Measurements from ENCODE around the gene XPNPEP1. TPM values are rescaled to one million over a fixed set of nuclear protein-coding genes. Genes with fewer than 3 reads are reported as not detected.

The XPNPEP1 gene
- total and polyA plus RNA-seq, 5 experiments from 2014 or later = 16.6 to 42.3 (median 19.9) TPM

GRCh38 chr10:109894516-109894915, 28.8 kb downstream of the XPNPEP1 start:
- H3K9me3 Mint-ChIP-seq = no peaks in the 10 kb centered on the region
- POLR2A ChIA-PET = interaction anchor here (0.7 kb wide), 1 partner anchor 116 kb away, joined by 4 read pairs; no protein-coding TSS in a partner anchor
- H3K27ac Mint-ChIP-seq = peak overlapping the region in 3 of 10 donors; percentile 20 to 33 (median 23)
- no peak for DNase-seq
- peaks cover 0 to 55% (median 23%) of the 10 kb centered on the region in 3 donors for H3K36me3 Mint-ChIP-seq
- no peaks in the 10 kb centered on the region for H3K27me3 Mint-ChIP-seq
- H3K4me3 Mint-ChIP-seq = no peak overlapping the region
- peaks cover 19 to 59% (median 44%) of the 10 kb centered on the region in 4 donors for H3K4me1 Mint-ChIP-seq
- ATAC-seq = no peak

DNA sequence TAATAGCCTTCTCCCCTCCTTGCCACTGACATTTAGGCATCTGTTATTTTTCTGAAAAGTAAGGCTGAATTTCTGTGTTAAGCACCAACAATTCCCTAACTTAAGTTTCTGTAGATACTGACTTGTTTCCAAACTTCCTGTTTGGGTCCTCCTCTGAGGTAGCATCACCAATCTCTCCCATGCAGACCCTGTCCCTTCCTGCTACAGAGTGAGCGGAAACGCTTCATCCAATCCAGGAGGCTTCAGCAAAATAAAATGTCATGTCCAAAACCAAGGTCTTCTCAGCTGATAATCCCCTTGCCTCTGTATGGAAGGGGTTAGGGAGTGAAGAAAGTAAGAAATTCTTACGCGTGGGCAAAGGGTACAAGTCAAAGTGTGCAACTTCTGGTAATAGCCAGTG, 29.9 kb downstream of the XPNPEP1 start:
- Mint-ChIP-seq H3K27me3 (no peaks in the 10 kb centered on the region), H3K4me1 (peaks cover 18 to 52% (median 38%) of the 10 kb centered on the region in 4 donors), H3K27ac (peak overlapping the region in 5 of 10 donors; percentile 12 to 69 (median 36)), H3K36me3 (peaks cover 0 to 55% (median 21%) of the 10 kb centered on the region in 3 donors), H3K4me3 (no peak overlapping the region), H3K9me3 (no peaks in the 10 kb centered on the region)
- POLR2A ChIA-PET = no interaction called here
- ATAC-seq (no peak), DNase-seq (no peak)

DNA sequence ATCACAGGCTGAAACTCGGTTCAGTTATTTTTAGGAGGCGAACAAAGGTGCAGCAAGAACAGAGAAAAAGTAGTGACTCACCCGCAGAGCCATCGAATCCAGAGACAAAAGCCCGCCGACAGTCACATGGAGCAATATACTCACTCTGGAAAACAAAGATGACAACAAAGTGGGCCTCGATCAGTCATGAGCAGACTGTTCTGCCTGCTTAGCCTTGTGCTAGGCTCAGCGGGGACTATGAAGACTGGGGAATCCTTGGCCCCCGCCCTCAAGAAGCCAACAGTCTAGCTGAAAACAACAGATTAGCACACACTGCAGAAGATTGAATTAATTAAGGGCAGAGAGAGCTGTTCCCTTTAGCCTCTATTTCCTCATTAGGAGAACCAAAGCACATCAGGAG, 30.4 kb downstream of the XPNPEP1 start:
- DNase-seq = no peak
- H3K27me3 Mint-ChIP-seq = no peaks in the 10 kb centered on the region
- H3K36me3 Mint-ChIP-seq = peaks cover 0 to 56% (median 17%) of the 10 kb centered on the region in 3 donors
- no peaks in the 10 kb centered on the region for H3K9me3 Mint-ChIP-seq
- peak overlapping the region in 4 of 10 donors; percentile 18 to 45 (median 35) for H3K27ac Mint-ChIP-seq
- POLR2A ChIA-PET = no interaction called here
- peaks cover 15 to 47% (median 34%) of the 10 kb centered on the region in 4 donors for H3K4me1 Mint-ChIP-seq
- no peak for ATAC-seq
- H3K4me3 Mint-ChIP-seq = no peak overlapping the region

GRCh38 chr10:109892117-109892516, 31.2 kb downstream of the XPNPEP1 start:
- peaks cover 17 to 43% (median 32%) of the 10 kb centered on the region in 4 donors for H3K4me1 Mint-ChIP-seq
- no peak overlapping the region for H3K4me3 Mint-ChIP-seq
- H3K36me3 Mint-ChIP-seq = peaks cover 0 to 59% (median 11%) of the 10 kb centered on the region in 3 donors
- H3K27me3 Mint-ChIP-seq = no peaks in the 10 kb centered on the region
- no peak for DNase-seq
- peak overlapping the region in 2 of 10 donors; percentile 47 to 60 for H3K27ac Mint-ChIP-seq
- no peak for ATAC-seq
- POLR2A ChIA-PET = no interaction called here
- no peaks in the 10 kb centered on the region for H3K9me3 Mint-ChIP-seq

DNA sequence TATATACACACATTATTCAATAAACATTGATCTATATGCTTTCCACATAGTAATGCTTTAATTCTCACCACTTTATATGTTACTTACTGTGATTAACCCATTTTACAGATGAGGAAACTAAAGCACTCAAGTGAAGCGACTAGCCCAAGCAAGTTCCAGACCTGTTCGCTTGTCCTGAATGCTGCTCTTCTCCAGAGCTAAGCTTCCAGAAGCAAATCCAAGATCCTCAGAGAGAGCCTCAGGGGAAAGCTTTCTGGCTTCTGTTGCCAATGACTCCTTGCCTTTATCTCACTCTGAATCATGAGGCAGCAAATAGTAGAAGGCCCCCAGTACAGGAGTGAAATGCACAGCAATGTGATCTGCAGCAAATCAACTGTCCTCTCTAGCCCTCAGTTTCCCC, 32.2 kb downstream of the XPNPEP1 start:
- POLR2A ChIA-PET = no interaction called here
- H3K4me3 Mint-ChIP-seq = no peak overlapping the region
- no peaks in the 10 kb centered on the region for H3K27me3 Mint-ChIP-seq
- ATAC-seq (no peak), DNase-seq (no peak)
- peaks cover 0 to 61% (median 11%) of the 10 kb centered on the region in 3 donors for H3K36me3 Mint-ChIP-seq
- H3K27ac Mint-ChIP-seq = peak overlapping the region in 2 of 10 donors; percentile 4 to 65
- H3K9me3 Mint-ChIP-seq = no peaks in the 10 kb centered on the region
- peaks cover 14 to 41% (median 30%) of the 10 kb centered on the region in 4 donors for H3K4me1 Mint-ChIP-seq

GRCh38 chr10:109889867-109890266, 33.4 kb downstream of the XPNPEP1 start:
- H3K27me3 Mint-ChIP-seq = no peaks in the 10 kb centered on the region
- peaks cover 5 to 30% (median 18%) of the 10 kb centered on the region in 4 donors for H3K4me1 Mint-ChIP-seq
- peaks cover 0 to 71% (median 7%) of the 10 kb centered on the region in 3 donors for H3K36me3 Mint-ChIP-seq
- DNase-seq (no peak), ATAC-seq (no peak)
- no peaks in the 10 kb centered on the region for H3K9me3 Mint-ChIP-seq
- no peak overlapping the region for H3K4me3 Mint-ChIP-seq
- H3K27ac Mint-ChIP-seq = peak overlapping the region in 4 of 10 donors; percentile 5 to 38 (median 29)
- POLR2A ChIA-PET = interaction anchor here (0.9 kb wide), 1 partner anchor 50 kb away, joined by 3 read pairs; no protein-coding TSS in a partner anchor

DNA sequence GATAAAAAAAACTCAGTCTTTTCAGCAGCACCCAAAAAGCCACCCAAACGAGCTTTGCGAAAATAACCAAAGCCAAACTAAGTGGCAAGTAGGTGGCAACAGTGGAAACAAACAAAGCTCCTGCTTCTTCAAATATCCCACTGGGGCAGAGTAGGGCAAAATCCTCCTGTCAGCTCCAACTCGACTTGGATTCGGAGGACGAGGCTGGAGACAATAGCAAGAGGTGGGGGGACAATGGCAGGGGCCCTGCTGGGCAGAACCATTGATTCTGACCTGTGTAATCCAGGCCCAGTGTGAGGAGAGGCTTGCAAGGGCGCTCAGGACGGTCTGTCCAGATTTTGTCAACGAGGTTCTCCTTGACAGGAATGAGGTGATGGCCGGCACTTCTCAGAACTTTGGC, 35.5 kb downstream of the XPNPEP1 start:
- peaks cover 0 to 80% (median 11%) of the 10 kb centered on the region in 3 donors for H3K36me3 Mint-ChIP-seq

DNA sequence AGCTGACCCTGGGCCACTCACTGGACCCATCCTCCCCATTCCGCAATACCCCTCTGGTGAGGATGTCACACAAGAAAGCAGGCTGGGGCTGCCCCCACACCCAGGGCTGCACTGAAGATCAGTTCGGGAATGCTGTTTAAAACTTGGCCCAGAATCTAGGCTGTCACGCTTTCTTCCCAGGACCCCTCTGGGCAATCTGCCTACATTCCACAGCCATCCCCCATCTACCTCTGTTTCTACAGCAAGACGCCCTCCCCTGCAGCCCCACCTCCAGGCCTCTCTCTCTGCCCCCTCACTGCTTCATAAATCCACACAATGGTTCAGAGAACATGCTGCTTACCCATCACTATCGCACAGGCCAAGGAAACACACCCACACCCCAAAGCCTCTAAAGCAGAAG, 36.1 kb downstream of the XPNPEP1 start:
- Mint-ChIP-seq H3K27me3 (no peaks in the 10 kb centered on the region), H3K36me3 (peaks cover 0 to 82% (median 12%) of the 10 kb centered on the region in 3 donors)

More for the DNA sequence above, 35.5 kb downstream of the XPNPEP1 start:
- POLR2A ChIA-PET = no interaction called here
- ATAC-seq = no peak
- Mint-ChIP-seq H3K27ac (peak overlapping the region in 2 of 10 donors; percentile 52 to 56), H3K4me3 (no peak overlapping the region), H3K4me1 (peaks cover 4 to 20% (median 12%) of the 10 kb centered on the region in 4 donors), H3K9me3 (no peaks in the 10 kb centered on the region), H3K27me3 (no peaks in the 10 kb centered on the region)
- no peak for DNase-seq

DNA sequence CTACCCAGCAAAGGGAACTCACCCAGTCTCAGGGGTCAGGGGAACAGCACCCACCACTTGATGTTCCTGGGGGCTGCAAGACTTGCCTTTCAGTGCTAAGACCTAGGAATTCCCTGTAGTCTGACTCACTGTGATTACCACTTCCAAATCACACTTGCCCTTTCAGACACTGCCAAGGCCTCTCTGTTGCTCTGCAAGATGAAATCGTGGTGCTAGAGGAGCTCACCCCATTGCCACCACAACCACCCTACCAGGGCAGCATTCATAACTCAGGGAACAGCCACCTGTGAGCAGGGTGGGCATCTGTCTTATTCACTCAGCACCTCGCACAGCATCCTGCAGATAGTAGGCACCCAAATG, 36.5 kb downstream of the XPNPEP1 start:
- H3K9me3 Mint-ChIP-seq = no peaks in the 10 kb centered on the region
- H3K27ac Mint-ChIP-seq = peak overlapping the region in 8 of 10 donors; percentile 8 to 89 (median 56)
- H3K27me3 Mint-ChIP-seq = no peaks in the 10 kb centered on the region
- peaks cover 4 to 11% (median 5%) of the 10 kb centered on the region in 4 donors for H3K4me1 Mint-ChIP-seq
- POLR2A ChIA-PET = no interaction called here
- H3K36me3 Mint-ChIP-seq = peaks cover 0 to 80% (median 11%) of the 10 kb centered on the region in 3 donors
- no peak overlapping the region for H3K4me3 Mint-ChIP-seq
- DNase-seq (no peak), ATAC-seq (no peak)

More for the DNA sequence above, 36.1 kb downstream of the XPNPEP1 start:
- peaks cover 4 to 16% (median 9%) of the 10 kb centered on the region in 4 donors for H3K4me1 Mint-ChIP-seq
- DNase-seq = no peak
- ATAC-seq = no peak
- POLR2A ChIA-PET = no interaction called here
- H3K27ac Mint-ChIP-seq = peak overlapping the region in 6 of 10 donors; percentile 8 to 89 (median 56)
- no peaks in the 10 kb centered on the region for H3K9me3 Mint-ChIP-seq
- no peak overlapping the region for H3K4me3 Mint-ChIP-seq

DNA sequence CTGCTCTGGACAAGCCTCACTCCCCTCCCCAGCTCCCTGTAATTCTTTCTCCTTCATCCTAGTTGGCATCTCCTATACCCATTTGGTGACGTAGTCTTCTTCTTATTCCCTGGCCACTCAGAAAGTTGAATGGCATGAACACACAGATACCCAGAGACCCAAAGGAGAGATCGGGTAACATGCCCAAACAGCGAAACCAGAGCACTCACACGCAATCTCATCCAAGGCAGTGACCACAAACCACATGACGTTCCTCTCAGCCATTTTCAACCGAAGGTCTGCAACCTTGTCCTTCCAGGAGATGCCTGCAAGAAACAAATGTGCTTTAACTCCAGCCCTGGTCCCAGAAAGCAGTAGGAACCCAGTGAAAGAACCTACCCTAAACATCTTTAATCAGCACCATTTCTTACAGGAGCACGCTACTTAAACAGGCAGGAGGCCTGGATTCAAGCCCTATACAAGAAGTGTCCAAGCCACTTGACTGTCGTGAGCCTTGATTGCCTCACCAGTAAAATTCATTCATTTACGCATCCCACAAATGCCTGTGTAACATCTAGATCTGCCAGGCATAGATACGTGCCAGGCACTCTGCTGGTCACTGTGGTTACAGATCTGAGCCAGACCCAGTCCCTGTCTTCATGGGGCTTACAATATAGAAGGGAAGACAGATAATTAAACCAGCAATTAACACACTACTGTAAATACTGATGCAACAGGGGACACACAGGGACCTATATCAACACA, 37.1 kb downstream of the XPNPEP1 start:
- Mint-ChIP-seq H3K27me3 (no peaks in the 10 kb centered on the region), H3K27ac (peak overlapping the region in 6 of 10 donors; percentile 3 to 89 (median 13)), H3K4me3 (no peak overlapping the region), H3K36me3 (peaks cover 0 to 79% (median 7%) of the 10 kb centered on the region in 3 donors), H3K9me3 (no peaks in the 10 kb centered on the region), H3K4me1 (peaks cover 0 to 9% (median 5%) of the 10 kb centered on the region in 4 donors)
- POLR2A ChIA-PET = no interaction called here
- ATAC-seq (no peak), DNase-seq (no peak)

DNA sequence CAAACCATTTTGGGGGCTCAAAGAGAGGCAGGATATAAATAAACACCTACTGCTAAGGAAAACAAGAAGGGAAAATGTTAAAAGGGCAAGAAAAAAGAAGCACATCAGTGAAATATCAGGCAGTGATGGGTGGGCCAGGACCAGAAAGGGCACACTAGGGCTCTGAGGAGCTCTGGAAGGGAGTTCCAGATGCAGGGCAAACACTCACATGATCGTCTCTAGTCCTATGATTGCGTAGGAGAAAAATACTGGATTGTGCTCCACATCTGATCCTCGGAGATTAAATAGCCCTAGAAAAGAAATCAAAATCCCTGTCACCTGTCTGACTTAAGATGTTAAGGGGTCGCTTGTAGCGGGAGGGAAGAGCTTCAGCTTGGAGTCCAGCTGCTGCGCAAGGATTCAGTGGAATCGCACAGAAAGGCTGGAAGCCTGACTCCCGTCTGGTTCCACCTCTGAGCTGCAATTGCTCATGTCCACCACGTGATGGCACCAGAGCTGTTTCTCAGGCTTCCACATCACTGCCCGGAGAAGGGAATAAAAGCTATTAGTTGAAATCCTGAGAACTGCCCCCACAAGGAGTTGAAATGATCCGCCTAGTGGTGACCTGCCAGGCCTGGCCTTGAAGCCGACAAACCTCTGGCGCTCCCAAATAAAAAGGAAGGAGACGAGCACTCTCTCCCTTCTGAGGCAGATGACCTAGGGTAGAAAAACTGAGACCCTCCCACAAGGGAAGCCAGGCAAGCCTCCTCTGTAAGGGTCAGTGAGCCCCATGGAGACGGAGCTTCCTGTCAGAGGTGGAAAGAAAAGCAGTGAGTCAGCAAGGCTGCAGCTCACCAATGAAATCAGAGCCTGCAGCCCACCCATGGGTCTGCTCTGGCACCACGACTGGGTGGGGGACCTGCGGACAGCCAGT, 39.2 kb downstream of the XPNPEP1 start:
- H3K4me1 Mint-ChIP-seq = peaks cover 0 to 5% (median 4%) of the 10 kb centered on the region in 4 donors
- no peaks in the 10 kb centered on the region for H3K27me3 Mint-ChIP-seq
- peak overlapping the region in 6 of 10 donors; percentile 21 to 80 (median 52) for H3K27ac Mint-ChIP-seq
- peak; percentile 54 to 65 for ATAC-seq
- no peaks in the 10 kb centered on the region for H3K9me3 Mint-ChIP-seq
- peaks cover 0 to 80% (median 18%) of the 10 kb centered on the region in 3 donors for H3K36me3 Mint-ChIP-seq
- POLR2A ChIA-PET = interaction anchor here (0.5 to 1.1 kb wide), 4 partner anchors 39 to 126 kb away, joined by 3 to 4 read pairs (median 3); partner anchors contain the start of genes ADD3 and XPNPEP1
- no peak overlapping the region for H3K4me3 Mint-ChIP-seq
- peak; percentile 21 to 75 (median 56) for DNase-seq

DNA sequence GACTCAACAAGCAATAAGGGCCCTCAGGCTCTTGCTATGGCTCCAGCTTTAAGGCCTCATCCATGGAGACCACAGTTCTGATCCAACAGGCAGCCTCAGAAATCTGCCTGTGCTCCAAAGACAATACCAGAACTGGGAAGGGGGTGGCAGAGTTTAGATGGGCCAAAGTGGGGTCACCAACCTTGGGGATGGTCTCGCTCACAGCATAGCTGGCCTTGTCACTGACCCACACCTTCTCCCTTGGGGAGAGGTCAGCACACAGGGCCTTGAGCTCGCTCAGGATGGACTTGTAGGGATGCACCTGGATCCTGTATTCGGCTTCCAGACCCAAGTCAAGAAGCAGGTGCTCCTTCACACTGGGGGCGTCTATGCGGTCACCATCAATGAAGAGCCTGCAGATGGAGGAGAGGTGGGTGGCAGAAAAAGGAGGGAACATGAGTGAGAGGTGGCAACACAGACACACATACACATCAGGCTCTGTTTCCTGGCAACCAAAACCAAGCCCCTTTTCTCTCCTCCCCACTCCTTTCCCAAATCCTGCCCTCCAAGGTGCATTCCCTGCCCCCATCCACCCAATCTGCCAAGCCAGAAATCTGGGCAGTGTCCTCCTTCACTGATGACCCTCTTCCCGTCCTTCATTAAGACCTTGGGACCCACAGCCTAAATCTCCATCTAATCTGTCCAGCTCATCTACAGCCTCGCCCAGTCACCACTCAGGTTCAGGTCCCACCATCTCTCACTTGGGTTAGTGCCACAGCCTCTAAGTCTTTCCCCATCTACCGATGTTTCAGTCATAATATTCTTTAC, 40.9 kb downstream of the XPNPEP1 start:
- H3K27ac Mint-ChIP-seq = peak overlapping the region in 1 of 10 donors; percentile 41
- DNase-seq (no peak), ATAC-seq (no peak)
- no peak overlapping the region for H3K4me3 Mint-ChIP-seq
- no peaks in the 10 kb centered on the region for H3K9me3 Mint-ChIP-seq
- H3K4me1 Mint-ChIP-seq = peaks cover 0 to 5% (median 4%) of the 10 kb centered on the region in 4 donors
- POLR2A ChIA-PET = interaction anchor here (0.6 kb wide), 1 partner anchor 219 kb away, joined by 5 read pairs; no protein-coding TSS in a partner anchor
- H3K36me3 Mint-ChIP-seq = peaks cover 0 to 80% (median 26%) of the 10 kb centered on the region in 3 donors
- no peaks in the 10 kb centered on the region for H3K27me3 Mint-ChIP-seq

Data from naive thymus-derived CD8-positive, alpha-beta T cell (primary cell).